Activated CD8-positive, alpha-beta memory T cell treated with anti-CD3 and anti-CD28 coated beads for 48 hours (primary cell): ENCODE results near the gene VCY.
"Not testable (repeated sequence)": the region's sequence is repeated elsewhere in the genome, so short reads cannot be mapped to it uniquely, and the experiment has no call there.

ENCODE experiments used
- DNase-seq, 3 experiments: peaks; one replicate each; pipeline ENCODE4 v3.0.0-alpha.2; 2020; ENCODE audit warnings: low read depth in 2 of 3, low spot score in 2 of 3

The VCY gene

DNA sequence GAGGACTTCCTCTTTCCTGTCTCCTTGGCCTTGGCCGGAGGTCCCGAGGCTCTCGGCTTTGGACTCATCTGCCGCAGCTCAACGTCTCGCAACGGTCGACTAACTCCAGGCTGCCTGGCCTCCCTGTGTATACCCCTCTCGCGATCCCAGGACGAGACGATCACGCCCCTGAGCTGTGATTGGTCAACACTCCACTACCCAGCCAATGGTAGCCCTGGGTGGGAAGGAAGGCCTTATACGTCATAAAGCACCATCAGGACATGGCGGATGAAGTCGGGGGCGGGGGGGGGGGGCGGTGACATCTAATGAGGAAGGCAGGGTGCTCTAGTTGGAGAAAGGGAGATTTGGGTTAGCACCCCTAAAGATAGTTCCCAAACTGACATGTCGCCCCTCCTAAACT is at the start of gene VCY:
Gene VCY (minus strand): TSS at position 101 of the 400 bp plus-strand sequence. CDS start 33 bp downstream, at position 68.
- not testable (repeated sequence) for DNase-seq

- DNase-seq: not testable (repeated sequence)
Observed at GRCh38 chrY:14030395-14030794, 44.1 kb upstream of the VCY start.

GRCh38 chrY:14011916-14012315 is 25.6 kb upstream of the VCY start:
- DNase-seq: not testable (repeated sequence)

GRCh38 chrY:13942406-13942805 is 43.9 kb downstream of the VCY start:
- not testable (repeated sequence) for DNase-seq
